ENCODE data around the gene FAM177B.

FAM177B gene

GRCh38 chr1:222713091-222713961, 23.7 kb upstream of the FAM177B start:
- Histone ChIP-seq H3K4me3 (ENCODE audit: low read depth, low read length, poor library complexity, severe bottlenecking) (peak overlapping the region; percentile 83), H3K27ac (ENCODE audit: low read depth, low read length, poor library complexity, severe bottlenecking) (peak overlapping the region; percentile 95), H3K9me3 (ENCODE audit: low read length) (no peaks in the 10 kb centered on the region), H3K4me1 (ENCODE audit: insufficient read depth, low read length, severe bottlenecking) (peaks cover 20% of the 10 kb centered on the region), H2AFZ (ENCODE audit: low read length) (peak overlapping the region; percentile 40; the same call in 1 of the 2 replicates), H3K36me3 (ENCODE audit: insufficient read depth, low read length) (peaks cover 22% of the 10 kb centered on the region; the same call in 1 of the 2 replicates), H3K9me2 (ENCODE audit: low read depth, low read length) (no peaks in the 10 kb centered on the region), H3K79me2 (ENCODE audit: insufficient read depth, low read length) (0 out of 2 replicates have a peak, but pooled peaks cover 7% of the 10 kb centered on the region), H3F3A (ENCODE audit: insufficient read depth, low read length) (no peaks in the 10 kb centered on the region), H4K20me1 (ENCODE audit: insufficient read depth, low read length) (no peaks in the 10 kb centered on the region), H3K9ac (ENCODE audit: low read length) (peak overlapping the region; percentile 91), H3K27me3 (ENCODE audit: insufficient read depth, low read length) (no peaks in the 10 kb centered on the region), H3K4me2 (ENCODE audit: low read length) (peak overlapping the region; percentile 79)
- TF ChIP-seq EZH2 (IDR thresholded peaks at IDR 0.05; ENCODE audit: borderline replicate concordance, low read length), result no peak
- TF ChIP-seq, protein P1, sequence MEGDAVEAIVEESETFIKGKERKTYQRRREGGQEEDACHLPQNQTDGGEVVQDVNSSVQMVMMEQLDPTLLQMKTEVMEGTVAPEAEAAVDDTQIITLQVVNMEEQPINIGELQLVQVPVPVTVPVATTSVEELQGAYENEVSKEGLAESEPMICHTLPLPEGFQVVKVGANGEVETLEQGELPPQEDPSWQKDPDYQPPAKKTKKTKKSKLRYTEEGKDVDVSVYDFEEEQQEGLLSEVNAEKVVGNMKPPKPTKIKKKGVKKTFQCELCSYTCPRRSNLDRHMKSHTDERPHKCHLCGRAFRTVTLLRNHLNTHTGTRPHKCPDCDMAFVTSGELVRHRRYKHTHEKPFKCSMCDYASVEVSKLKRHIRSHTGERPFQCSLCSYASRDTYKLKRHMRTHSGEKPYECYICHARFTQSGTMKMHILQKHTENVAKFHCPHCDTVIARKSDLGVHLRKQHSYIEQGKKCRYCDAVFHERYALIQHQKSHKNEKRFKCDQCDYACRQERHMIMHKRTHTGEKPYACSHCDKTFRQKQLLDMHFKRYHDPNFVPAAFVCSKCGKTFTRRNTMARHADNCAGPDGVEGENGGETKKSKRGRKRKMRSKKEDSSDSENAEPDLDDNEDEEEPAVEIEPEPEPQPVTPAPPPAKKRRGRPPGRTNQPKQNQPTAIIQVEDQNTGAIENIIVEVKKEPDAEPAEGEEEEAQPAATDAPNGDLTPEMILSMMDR (IDR thresholded peaks at IDR 0.05; ENCODE audit: low read length), result peak; percentile 27; the same call in 1 of the 2 replicates

- Histone ChIP-seq H3K4me2 (ENCODE audit: low read length) (no peak overlapping the region), H4K20me1 (ENCODE audit: insufficient read depth, low read length) (no peaks in the 10 kb centered on the region), H3K9me2 (ENCODE audit: low read depth, low read length) (no peaks in the 10 kb centered on the region), H2AFZ (ENCODE audit: low read length) (no peak overlapping the region), H3K4me3 (ENCODE audit: low read depth, low read length, poor library complexity, severe bottlenecking) (no peak overlapping the region), H3K36me3 (ENCODE audit: insufficient read depth, low read length) (peaks cover 46% of the 10 kb centered on the region), H3K27ac (ENCODE audit: low read depth, low read length, poor library complexity, severe bottlenecking) (no peak overlapping the region), H3K79me2 (ENCODE audit: insufficient read depth, low read length) (0 out of 2 replicates have a peak, but pooled peaks cover 3% of the 10 kb centered on the region), H3K9ac (ENCODE audit: low read length) (no peak overlapping the region), H3K9me3 (ENCODE audit: low read length) (no peaks in the 10 kb centered on the region), H3F3A (ENCODE audit: insufficient read depth, low read length) (no peaks in the 10 kb centered on the region), H3K4me1 (ENCODE audit: insufficient read depth, low read length, severe bottlenecking) (peaks cover 5% of the 10 kb centered on the region), H3K27me3 (ENCODE audit: insufficient read depth, low read length) (no peaks in the 10 kb centered on the region)
- no peak for TF ChIP-seq EZH2 (IDR thresholded peaks at IDR 0.05; ENCODE audit: borderline replicate concordance, low read length)
- TF ChIP-seq, protein P1 (IDR thresholded peaks at IDR 0.05; ENCODE audit: low read length), result no peak
Observed at GRCh38 chr1:222716393-222716792, 20.6 kb upstream of the FAM177B start.

GRCh38 chr1:222728746-222729145, 8.3 kb upstream of the FAM177B start:
- TF ChIP-seq, protein P1 (IDR thresholded peaks at IDR 0.05; ENCODE audit: low read length), result no peak
- TF ChIP-seq EZH2 (IDR thresholded peaks at IDR 0.05; ENCODE audit: borderline replicate concordance, low read length), result no peak
- H3K79me2 ChIP-seq (ENCODE audit: insufficient read depth, low read length), result no peaks in the 10 kb centered on the region
- H3F3A ChIP-seq (ENCODE audit: insufficient read depth, low read length), result 0 out of 2 replicates have a peak, but pooled peaks cover 3% of the 10 kb centered on the region
- H2AFZ ChIP-seq (ENCODE audit: low read length), result no peak overlapping the region
- no peaks in the 10 kb centered on the region for H3K9me3 ChIP-seq (ENCODE audit: low read length)
- H3K4me1 ChIP-seq (ENCODE audit: insufficient read depth, low read length, severe bottlenecking), result peaks cover 31% of the 10 kb centered on the region
- peaks cover 82% of the 10 kb centered on the region for H3K36me3 ChIP-seq (ENCODE audit: insufficient read depth, low read length)
- H3K27ac ChIP-seq (ENCODE audit: low read depth, low read length, poor library complexity, severe bottlenecking), result no peak overlapping the region
- no peak overlapping the region for H3K4me2 ChIP-seq (ENCODE audit: low read length)
- H3K27me3 ChIP-seq (ENCODE audit: insufficient read depth, low read length), result no peaks in the 10 kb centered on the region
- H4K20me1 ChIP-seq (ENCODE audit: insufficient read depth, low read length), result no peaks in the 10 kb centered on the region
- H3K9me2 ChIP-seq (ENCODE audit: low read depth, low read length), result no peaks in the 10 kb centered on the region
- H3K9ac ChIP-seq (ENCODE audit: low read length), result no peak overlapping the region
- H3K4me3 ChIP-seq (ENCODE audit: low read depth, low read length, poor library complexity, severe bottlenecking), result no peak overlapping the region

Measured in OCI-LY1 (cell line).